GM21423 (cell line): ENCODE measurements around the gene PGLYRP1.

ENCODE experiments used
- ATAC-seq: cut with Tn5 transposase; IDR thresholded peaks from one replicate; pipeline ENCODE4 v1.9.1; 2021; ENCODE audit warnings: mild to moderate bottlenecking, moderate library complexity; ENCODE audit not compliant: unreplicated experiment

Gene PGLYRP1

GRCh38 chr19:45972081-45972946, 50.5 kb downstream of the PGLYRP1 start:
- no peak for ATAC-seq

- ATAC-seq = no peak
These were observed 51.5 kb downstream of the PGLYRP1 start for GRCh38 chr19:45971260-45971902.

GRCh38 chr19:45969676-45970075, 53.2 kb downstream of the PGLYRP1 start:
- ATAC-seq = no peak
